Activated CD8-positive, alpha-beta memory T cell treated with anti-CD3 and anti-CD28 coated beads, Interleukin-2, amount 50 U/mL, for 24 hours (primary cell): ENCODE data around the gene NAV2.

ENCODE experiments used
- DNase-seq: peaks from one replicate; pipeline ENCODE4 v3.0.0-alpha.2; 2020; ENCODE audit errors: extremely low read depth

The NAV2 gene

DNA sequence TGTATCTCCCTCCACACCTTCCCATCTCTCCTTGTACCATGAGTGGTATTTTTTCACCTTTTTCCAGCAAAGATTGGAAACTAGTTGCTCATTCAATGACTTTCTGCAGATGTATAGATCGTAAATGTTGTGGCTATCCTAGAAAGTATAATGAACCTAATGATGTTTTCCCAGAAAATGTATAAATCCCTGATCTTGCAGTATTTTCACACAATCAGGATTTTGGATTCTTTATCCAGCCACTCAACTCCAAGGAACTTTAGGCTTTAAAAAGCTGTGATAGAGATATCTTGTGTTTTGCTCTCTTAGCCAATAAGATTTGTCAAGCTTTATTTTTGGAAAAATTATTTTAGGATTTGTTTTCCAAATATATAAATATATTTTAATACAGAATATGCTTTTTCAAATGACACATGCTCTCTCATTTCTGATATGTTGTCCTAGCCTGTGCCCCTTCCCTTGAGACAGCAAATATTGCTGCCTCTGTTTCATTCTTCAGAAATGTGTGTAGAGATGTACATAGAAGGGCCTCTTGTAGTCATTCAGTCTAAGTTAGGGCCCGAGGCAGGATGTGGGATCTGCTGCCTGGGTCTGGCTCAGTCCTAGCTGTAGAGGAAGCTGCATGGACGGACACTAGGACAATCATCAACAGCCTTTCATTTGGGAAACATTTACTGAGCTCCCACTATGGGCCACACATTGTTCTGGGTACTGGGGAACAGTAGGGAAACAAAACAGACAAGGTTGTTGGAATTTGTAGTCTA, 62.4 kb downstream of the NAV2 start:
- DNase-seq, result no peak

DNA sequence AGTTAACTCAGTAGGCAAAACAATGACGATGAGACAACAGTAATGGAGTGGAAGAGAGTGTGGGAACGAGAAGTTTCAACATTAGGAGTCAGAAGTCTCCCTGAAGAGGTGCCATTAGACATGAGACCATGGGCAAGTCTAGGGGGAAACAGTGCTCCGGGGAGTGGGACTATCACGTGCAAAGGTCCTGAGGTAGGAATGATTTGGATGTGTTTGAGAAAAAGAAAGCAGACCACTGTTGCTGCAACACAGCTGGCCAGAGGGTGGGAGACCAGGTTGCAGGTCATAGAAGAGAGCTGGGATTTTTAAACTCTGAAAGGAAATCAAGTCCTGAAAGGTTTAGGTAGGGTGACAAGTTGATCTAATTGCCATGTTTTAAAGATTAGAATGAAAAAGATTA, 63.0 kb downstream of the NAV2 start:
- DNase-seq, result no peak

DNA sequence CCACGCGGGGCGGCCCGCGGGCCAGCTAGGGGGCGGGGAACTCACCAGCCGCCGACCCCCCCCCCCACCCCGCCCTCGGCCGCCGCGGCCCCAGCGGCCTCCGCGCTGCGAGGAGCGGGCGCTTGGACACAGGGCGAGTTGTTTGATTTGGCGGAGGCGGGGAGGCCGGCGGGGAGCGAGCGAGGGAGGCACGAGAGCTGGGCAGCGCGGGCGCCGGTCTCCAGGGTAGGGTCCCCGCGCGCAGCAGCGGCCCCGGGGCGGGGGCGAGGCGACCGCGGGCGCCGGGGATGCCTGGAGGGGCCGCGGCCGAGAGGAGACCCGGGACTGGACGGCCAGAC, 64.4 kb downstream of the NAV2 start:
- no peak for DNase-seq

DNA sequence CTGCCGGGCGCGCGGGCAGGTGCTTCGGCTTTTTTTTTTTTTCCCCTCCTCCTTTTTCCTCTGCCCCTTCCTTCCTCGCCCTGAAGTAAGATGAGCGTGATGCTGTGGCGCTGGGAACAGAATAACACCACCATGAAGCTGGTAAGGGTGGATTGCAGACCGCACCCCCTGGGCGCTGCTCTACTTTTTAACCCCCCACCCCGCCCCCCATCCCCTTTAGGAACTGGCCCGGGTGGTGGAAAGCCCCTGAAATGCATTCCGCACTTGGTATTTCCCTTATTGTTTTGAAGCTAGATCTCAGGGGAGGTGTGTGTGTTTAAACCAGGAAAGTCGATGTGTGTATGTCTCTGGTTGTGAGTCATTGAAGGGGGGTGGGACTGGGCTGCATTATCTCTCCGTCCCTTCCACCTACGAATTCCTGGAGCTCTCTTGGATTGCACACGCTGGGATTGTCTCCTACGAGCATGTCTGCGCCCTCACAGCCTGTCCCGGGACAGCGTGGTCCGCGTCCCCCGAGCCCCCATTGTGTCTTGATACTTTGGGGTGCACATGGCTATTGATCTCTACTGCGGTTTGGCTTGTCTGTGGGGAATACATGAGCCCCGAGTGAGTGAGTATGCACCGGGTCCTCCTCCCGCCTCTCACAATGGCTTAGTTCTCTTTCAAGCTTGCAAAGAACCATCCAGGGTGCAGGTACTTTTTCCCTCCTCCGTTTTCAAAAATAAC, 64.9 kb downstream of the NAV2 start:
- DNase-seq, result no peak

DNA sequence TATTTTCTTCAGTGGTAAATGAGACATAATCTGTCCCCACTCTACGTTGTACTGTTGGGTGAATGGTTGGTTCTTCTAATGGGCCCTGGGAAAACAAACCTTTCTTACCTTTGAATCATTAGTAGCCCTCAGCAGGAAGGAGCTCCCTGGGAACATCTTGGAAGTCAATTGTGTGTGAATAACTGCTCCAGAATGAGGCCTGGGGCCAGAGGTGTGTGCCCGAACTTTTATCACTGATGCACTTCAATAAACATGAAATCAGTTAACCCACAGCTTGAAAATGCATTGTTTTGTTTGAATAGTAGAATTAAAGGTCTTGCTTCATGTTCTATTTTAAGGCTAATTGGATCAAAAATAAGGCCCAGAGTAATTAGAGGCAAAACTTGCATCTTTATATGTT, 67.1 kb downstream of the NAV2 start:
- no peak for DNase-seq

DNA sequence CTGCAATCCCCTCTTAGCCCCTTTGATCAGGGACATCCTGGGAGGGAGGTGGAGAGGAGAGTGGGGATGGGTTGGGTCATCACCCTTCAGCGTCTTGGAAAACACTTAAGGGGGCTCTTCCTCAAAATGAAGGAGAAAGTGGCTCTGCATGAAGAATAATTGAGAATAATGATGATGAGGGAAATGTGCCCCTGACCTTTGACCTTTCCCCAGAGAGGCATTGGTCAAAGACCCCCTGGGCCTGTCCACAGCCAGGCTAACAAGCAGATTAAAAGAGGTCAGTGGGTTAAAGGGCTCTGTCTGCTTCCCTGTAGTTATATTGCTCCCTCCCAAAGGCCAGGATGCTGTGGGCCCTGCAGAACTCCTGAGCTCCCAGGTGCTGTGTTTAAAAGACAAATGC, 68.7 kb downstream of the NAV2 start:
- DNase-seq, result no peak

DNA sequence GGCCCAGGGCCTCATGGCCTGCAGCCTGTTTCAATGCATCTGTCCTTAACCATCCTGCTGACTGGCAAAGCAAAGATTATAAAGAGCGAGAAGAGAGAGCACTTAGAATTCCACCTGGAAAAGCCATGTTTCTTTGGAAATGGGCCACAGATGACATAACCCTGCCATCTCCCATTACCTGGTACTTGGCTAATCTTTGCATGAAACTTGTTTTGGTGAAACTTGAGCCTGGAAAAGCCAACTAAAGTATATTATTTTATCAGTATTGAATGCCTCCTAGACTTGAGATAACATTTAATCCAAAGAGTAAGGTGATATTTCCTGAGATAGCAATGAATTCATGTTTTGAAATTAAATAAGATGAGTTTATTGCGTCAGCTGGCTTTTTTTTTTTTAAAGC, 72.6 kb downstream of the NAV2 start:
- DNase-seq, result no peak

DNA sequence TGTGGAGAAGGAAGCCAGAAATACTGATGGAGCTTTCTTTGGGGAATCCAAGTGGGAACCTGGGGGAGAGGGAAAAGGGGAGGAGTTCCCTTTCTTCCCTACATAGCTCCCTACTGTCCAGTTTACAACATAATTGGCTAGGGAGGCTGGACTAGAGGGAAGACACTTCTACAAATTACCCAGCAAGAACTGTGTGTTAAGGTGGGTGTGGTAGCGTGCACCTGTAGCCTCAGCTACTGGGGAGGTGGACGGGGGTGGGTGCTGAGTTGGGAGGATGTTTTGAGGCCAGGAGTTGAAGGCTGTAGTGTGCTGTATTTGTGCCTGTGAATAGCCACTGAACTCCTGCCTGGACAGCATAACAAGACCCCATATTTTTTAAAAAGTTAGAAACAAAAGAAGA, 74.0 kb downstream of the NAV2 start:
- no peak for DNase-seq

DNA sequence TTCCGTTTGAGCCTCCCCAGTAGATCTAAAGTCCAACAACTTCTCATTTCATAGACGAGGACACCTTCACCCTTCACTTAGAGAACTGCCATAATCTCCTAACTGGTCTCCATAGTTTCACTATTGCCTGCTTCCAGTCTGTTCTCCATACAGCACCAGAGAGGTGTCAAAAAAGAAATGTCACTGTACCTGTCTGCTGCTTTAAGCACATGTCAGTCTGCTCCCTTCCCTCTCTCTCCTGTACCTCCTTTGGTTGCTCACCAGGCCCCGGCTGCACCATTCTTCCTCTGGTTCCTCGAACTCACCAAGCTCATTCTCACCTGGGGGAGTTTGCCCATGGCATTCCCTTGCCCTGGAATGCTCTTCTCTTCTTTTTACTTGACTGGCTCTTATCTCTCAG, 75.8 kb downstream of the NAV2 start:
- DNase-seq, result no peak

DNA sequence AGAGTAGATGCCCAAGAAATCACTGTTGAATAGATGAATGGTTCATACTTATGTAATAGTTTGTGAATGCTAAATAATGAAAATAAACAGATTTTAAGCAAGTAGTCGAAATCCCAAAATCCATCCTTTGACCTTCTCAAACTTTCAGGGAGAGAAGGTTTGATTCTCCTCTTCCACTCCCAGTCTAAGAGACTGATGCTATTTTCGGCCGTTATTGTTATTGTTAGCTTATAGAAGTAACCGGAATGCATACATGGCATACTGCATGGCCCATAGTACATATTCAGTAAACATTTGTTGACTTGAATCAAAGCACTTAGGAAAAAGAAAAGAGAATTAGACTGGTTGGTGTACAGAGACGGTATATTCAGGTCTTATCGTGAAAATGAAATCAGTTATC, 76.6 kb downstream of the NAV2 start:
- no peak for DNase-seq

DNA sequence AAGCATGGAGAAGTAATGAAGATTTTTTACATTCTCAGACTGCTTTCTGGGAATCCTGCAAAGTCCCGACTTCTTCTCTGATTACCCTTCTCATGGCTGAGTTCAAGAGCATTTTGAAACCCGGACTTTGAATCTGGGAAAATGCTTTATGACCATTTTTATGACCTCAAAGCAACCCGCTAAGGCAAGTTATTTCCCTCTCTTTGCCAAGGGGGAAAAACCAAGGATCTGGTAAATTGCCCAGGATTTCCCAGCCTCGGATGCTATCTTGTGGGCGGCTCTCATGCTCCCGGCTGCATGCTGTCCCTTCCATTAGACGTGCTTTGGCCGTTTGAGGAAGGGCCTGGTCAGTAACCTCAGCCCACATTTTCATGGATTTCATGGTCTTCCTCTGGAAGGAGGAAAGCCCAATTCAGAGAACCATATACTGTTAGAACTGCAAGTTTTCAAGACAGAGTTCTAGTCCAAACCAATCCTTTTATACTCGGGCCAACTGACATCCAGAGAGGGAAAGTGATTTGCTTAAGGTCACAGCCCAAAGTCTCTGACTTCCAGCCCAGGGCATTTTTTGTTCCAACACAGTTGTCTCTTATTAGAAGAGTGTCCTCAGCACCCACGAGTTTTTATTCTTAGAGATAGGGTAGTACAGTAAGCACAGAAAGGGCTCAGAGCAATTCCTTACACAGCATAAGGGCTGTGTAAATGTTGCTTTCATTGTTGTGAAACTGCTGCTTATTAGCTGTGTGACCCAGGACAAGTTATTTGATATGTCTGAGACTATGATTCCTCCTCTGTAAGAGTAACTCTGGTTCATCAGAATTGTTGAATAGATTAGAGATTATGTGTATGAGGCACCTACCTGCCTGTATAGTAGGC, 77.4 kb downstream of the NAV2 start:
- no peak for DNase-seq

DNA sequence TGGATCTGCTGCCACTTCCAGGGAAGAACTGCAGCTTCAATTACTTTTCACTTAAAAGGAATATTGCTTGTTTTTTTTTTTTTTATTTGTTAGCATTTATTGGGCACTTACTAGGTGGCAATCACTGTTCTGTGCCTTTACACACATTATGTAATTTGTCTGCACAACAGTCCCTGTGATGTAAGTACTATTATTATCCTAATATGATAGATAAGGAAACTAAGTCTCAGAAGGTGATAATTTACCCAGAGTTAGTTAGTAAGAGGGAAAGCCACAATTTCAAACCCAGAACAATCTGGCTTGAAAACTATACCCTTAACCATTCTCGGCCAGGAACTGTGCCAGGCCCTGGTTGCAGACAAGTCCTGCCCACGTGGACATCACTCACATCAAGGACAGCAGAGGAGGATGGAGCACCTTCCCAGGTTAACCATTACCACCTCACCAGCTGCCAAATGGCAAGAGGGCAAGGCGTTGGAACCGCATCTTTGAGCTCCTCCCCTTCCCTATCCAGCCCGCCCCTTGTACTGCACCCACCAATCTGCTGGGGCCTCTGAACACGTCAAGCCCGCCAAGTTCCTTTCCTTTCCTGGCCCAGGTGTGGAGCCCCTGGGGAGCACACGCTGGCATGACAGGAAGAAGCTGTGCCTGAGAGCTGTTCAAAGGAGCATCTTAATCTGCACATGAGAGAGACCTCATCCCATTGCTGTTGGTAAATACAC, 78.4 kb downstream of the NAV2 start:
- DNase-seq, result no peak

DNA sequence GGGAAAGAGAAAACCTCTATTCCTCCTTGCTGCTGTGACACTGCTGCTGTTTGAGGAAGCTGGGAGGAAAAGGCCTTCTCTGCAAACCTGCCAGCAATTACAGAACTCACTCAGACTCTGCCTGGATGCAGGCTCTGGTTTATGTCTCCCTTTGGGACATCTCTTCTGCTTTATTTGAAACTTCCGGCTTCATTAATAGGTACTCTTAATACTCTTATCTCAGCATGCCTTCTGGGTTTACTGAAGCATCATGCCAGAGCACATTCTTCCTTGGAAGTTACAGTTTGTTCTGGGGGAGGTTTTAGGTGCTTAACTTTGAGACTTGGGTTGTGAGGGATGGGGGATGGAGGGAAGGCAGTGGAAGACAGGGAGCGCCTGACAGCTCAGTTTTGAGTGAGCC, 79.9 kb downstream of the NAV2 start:
- no peak for DNase-seq

DNA sequence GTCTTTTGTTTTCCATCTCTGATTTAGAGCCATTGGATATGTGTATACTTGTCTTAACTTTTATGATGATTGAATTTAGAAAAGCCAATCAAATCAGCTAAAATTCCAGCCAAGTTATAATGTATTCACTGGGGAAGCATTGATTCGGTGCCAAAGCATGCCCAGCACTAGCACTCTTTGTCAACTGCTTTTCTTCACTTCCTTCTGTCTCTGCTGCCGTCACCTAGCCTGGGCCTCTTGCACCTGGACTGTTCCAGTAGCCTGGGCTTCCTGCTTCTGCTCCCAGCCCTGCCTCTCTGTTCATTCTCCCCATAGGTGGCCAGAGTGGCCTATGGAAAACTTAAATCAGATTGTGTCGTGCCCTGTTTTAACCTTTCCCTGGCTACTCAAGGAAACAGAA, 80.7 kb downstream of the NAV2 start:
- no peak for DNase-seq

DNA sequence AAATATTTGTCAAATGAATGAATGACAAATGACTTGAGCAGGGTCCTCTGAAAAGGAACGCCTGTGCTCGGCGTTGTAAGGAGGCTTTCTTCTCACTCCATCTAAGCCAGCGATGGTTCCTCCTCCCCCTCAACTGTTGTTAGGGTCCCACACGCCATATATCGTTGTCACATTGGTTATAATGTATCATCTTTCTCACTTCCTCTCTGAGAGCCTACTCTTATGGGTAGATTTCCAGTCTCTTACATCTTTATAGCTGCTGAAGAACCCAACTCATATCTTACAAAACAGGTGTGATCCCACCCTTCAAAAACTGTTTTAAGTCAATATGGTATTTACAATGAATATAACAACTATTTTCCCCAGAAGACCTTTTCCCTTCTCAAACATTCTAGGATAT, 81.5 kb downstream of the NAV2 start:
- no peak for DNase-seq

DNA sequence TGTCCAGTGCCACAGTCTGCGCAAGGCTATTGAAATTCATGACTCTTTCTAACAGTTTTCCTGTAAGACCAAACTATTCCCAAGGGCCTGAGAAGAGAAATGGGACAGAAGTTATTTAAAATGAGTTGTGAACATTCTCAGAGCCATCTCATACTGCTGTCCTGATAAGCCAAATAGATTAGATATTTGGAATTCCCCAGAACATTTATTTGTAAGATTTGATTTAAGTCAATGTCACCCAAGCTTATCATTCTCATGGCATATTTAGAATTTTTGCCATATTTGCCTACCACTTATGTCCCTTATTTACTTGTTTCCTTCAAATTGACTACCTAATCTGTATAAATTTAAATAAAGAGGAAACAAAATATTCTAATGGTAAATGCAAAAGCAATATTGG, 82.4 kb downstream of the NAV2 start:
- DNase-seq, result no peak

DNA sequence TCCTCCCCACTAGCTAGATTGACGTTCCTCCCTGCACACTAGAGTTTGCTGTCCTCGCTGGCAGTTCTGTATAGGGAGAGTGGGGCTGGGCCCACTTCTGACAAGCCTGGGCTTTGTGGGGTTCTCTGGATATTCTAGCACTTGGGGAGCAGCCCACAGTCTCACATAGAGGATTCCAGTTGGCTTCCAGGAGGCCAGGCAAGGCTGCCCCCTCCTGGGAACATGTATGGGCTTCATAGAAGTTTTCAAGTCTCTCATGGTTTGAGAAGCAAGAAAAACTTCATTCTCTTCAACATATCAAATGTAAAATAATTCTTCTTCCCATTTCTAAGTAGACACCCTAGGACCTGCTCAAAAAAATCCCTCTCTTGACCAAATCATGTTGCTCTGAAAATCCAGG, 87.5 kb downstream of the NAV2 start:
- no peak for DNase-seq

DNA sequence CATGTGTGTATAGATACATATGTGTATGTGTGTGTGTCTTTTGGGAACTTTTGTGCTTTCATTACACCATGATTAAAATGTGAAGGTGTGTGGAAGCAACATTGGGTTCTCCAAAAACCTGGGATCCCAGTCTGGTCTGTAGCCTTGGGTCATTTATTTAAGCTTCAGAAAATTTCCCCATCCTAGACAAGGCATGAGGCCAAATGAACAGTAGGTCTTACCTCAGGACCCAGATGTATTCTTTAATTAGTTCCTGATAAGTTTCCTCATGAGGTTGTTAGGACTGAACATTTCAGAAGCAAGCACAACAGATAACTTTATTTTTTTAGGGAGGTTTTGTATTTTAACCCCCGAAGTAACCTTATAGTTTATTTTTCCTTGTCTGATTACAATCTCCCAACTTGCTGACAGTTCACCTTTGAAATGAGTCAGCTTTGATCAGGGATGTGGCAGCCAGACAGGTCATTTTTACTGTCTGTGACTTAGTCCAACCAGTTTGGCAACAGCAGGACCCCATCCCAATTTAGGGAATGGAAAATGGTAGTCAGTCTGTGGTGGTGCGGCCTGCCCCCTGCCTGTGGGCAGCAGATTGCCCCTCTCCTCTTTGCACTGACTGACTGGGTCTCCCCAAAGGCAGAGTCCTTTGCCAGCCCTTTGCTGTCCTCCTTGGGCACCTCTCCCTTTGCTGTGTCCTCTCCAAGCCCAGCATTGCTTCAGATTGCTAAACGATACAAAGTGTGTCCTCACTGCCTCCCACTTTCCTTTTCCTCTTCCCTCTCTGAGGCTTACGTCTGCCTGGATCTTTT, 88.3 kb downstream of the NAV2 start:
- no peak for DNase-seq

DNA sequence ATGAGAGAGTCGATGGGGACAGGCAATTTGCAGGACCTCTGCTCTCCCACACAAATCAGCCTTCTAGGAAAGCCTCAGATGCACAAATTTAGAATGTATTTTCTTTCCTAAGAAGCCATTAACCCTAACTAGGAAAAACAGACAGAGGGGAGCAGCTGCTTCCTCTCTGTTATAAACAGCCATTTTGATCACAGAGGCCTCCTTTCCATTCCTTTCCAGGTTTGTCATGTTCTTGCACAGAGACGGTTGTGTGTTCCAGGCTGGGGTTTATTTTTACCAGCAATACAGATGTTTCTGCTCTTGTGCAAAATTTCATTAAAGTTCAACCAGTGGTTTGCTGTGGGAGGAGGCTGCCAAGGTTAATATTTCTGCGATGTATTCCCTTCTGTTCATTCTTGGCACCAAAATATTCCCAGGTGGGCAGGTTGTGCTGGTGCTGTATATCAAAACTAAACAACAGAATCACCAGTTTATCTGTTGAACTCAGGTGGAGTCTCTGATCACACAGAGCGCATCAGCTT, 90.2 kb downstream of the NAV2 start:
- DNase-seq, result no peak

DNA sequence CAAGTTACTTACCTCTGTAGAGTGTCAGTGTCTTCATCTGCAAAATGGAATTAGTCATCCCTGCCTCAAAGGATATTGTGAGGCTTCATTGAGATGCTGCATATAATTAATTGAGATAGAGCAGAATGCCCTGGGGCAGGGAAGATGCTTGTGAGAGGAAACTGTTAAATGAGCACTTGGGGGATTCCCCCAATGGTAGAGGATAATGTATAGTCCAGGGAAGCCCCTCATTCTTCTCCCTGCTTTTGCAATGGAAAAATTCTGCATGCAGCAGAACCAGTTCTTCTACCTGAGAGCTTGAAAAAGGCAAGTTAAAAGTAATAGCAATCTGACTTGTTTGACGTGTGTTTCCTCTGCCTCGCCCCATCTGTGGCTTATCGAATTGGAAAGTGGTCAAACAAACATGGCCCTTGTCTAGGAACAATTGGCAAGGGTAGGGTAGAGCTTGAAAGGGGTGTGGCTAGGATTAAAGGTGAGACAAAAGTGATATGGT, 90.9 kb downstream of the NAV2 start:
- no peak for DNase-seq

DNA sequence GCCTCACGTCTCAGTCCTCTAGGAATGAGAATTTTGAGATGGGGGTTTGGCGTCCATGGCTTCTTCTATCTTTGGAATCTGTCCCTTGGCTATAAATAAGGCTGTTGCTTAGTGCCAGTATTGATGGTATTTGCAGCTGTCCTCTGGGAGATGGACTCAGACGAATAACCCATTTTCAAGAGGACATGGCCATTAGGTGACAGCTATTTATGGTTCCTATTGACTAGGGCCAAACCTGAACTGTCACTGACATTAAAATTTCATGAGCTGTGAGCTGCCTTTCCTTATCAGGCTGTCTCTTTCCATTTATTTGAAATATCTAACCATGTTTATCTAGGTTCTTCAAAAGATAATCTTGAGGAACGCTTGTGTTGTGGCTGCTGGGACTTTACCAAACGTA, 92.7 kb downstream of the NAV2 start:
- no peak for DNase-seq
